K562 (cell line): ENCODE data around the gene ZBTB47. TPM values are rescaled to one million over a fixed set of nuclear protein-coding genes. Genes with fewer than 3 reads are reported as not detected.

Source experiments
- ATF1 ChIP-seq, 2 experiments: fragments of 450-650 bp in 1 of 2; IDR thresholded peaks; 2 replicates each; pipeline ENCODE4 v1.6.1; 2016; ENCODE audit warnings: missing compliant biosample characterization in 1 of 2, missing genetic modification characterization in 1 of 2
- CREB5 ChIP-seq: fragments of 250-450 bp; sonication (Bioruptor Pico); IDR thresholded peaks from 2 replicates; pipeline ENCODE4 v1.5.0; 2020; ENCODE audit warnings: mild to moderate bottlenecking
- CREM ChIP-seq: IDR thresholded peaks from 2 replicates; pipeline ENCODE4 v1.6.1; 2014; ENCODE audit warnings: antibody characterized with exemption, low read depth
- DPF2 ChIP-seq: fragments of 450-650 bp; IDR thresholded peaks from 2 replicates; pipeline ENCODE4 v1.6.1; 2016
- EGR1 ChIP-seq: fragments of 450-650 bp; conservative IDR thresholded peaks from 2 replicates; pipeline ENCODE4 v1.6.1; 2017; ENCODE audit warnings: mild to moderate bottlenecking
- ELF1 ChIP-seq: fragments of 200-800 bp; sonication (Bioruptor generic); IDR thresholded peaks from 2 replicates; pipeline ENCODE4 v1.6.1; 2016; ENCODE audit warnings: missing genetic modification characterization, missing compliant biosample characterization
- FIP1L1 ChIP-seq: fragments of 200-400 bp; formaldehyde crosslinking; IDR thresholded peaks from 2 replicates; pipeline ENCODE4 v1.6.1; 2018; ENCODE audit warnings: mild to moderate bottlenecking, low read depth, low read length; ENCODE audit not compliant: poor library complexity, severe bottlenecking
- FOSL1 ChIP-seq: fragments of 200-800 bp; sonication (Bioruptor generic); conservative IDR thresholded peaks from 2 replicates; pipeline ENCODE4 v1.6.1; 2016; ENCODE audit warnings: missing genetic modification characterization, missing compliant biosample characterization
- GABPB1 ChIP-seq: sonication (generic); formaldehyde crosslinking; IDR thresholded peaks from 2 replicates; pipeline ENCODE4 v1.8.0; 2022; ENCODE audit warnings: mild to moderate bottlenecking, missing genetic modification reagents
- HDAC1 ChIP-seq, 2 experiments: fragments of 450-650 bp; IDR thresholded peaks; 2 replicates each; pipeline ENCODE4 v1.6.1; 2016 to 2017; ENCODE audit warnings: inconsistent platforms in 1 of 2, mild to moderate bottlenecking in 1 of 2, moderate library complexity in 1 of 2
- HDGF ChIP-seq: fragments of 450-650 bp; IDR thresholded peaks from 2 replicates; pipeline ENCODE4 v1.6.1; 2016
- HIVEP1 ChIP-seq: fragments of 250-450 bp; sonication (Bioruptor Pico); IDR thresholded peaks from 2 replicates; pipeline ENCODE4 v1.4.0; 2020; ENCODE audit warnings: mild to moderate bottlenecking
- JUND ChIP-seq, 2 experiments: IDR thresholded peaks; 2 replicates in 1 of 2; 3 replicates in 1 of 2; pipeline ENCODE4 v1.6.1; 2011; ENCODE audit warnings: borderline replicate concordance in 2 of 2, low read depth in 2 of 2, low read length in 2 of 2, improper control_type of control experiment in 1 of 2, missing biosample characterization in 1 of 2, missing genetic modification characterization in 1 of 2, missing genetic modification reagents in 1 of 2
- KLF1 ChIP-seq: fragments of 450-650 bp; IDR thresholded peaks from 2 replicates; pipeline ENCODE4 v1.6.1; 2016; ENCODE audit warnings: missing genetic modification characterization, missing compliant biosample characterization
- MAZ ChIP-seq, 2 experiments: fragments of 450-650 bp in 1 of 2; sonication (generic) in 1 of 2; formaldehyde crosslinking; IDR thresholded peaks in 1 of 2; conservative IDR thresholded peaks in 1 of 2; 2 replicates each; pipeline versions ENCODE4 v1.4.0 to v1.5.0; 2020; ENCODE audit warnings: mild to moderate bottlenecking in 1 of 2, missing genetic modification reagents in 1 of 2
- MEF2A ChIP-seq: IDR thresholded peaks from 2 replicates; pipeline ENCODE4 v1.6.1; 2011; ENCODE audit warnings: low read depth, mild to moderate bottlenecking, low read length, moderate library complexity; ENCODE audit not compliant: control insufficient read depth
- NCOA4 ChIP-seq: fragments of 450-650 bp; IDR thresholded peaks from 2 replicates; pipeline ENCODE4 v1.6.1; 2018; ENCODE audit warnings: mild to moderate bottlenecking; ENCODE audit not compliant: partially characterized antibody
- NFIC ChIP-seq: fragments of 450-650 bp; IDR thresholded peaks from 2 replicates; pipeline ENCODE4 v1.6.1; 2017; ENCODE audit warnings: mild to moderate bottlenecking, inconsistent platforms
- POLR2AphosphoS5 ChIP-seq: IDR thresholded peaks from 2 replicates; pipeline ENCODE4 v1.6.1; 2011; ENCODE audit warnings: mild to moderate bottlenecking, low read depth, low read length, moderate library complexity; ENCODE audit not compliant: control insufficient read depth, insufficient read depth
- POLR2G ChIP-seq: fragments of 200-400 bp; formaldehyde crosslinking; IDR thresholded peaks from 2 replicates; pipeline ENCODE4 v1.6.1; 2017; ENCODE audit warnings: low read depth, mild to moderate bottlenecking, antibody characterized with exemption, low read length, moderate library complexity
- SLC30A9 ChIP-seq: fragments of 250-450 bp; sonication (Bioruptor Pico); IDR thresholded peaks from 2 replicates; pipeline ENCODE4 v1.8.0; 2022; ENCODE audit warnings: mild to moderate bottlenecking, moderate library complexity
- SMARCA4 ChIP-seq: fragments of 450-650 bp; IDR thresholded peaks from 2 replicates; pipeline ENCODE4 v1.6.1; 2016
- TCF7L2 ChIP-seq: fragments of 150-350 bp; IDR thresholded peaks from 2 replicates; pipeline ENCODE4 v1.6.1; 2016; ENCODE audit warnings: low read depth, mild to moderate bottlenecking, low read length, moderate library complexity
- ZNF263 ChIP-seq: sonication (generic); formaldehyde crosslinking; IDR thresholded peaks from 2 replicates; pipeline ENCODE4 v1.8.0; 2022; ENCODE audit warnings: mild to moderate bottlenecking, missing genetic modification reagents, borderline replicate concordance
- ZNF511 ChIP-seq: sonication (generic); formaldehyde crosslinking; IDR thresholded peaks from 2 replicates; pipeline ENCODE4 v1.8.0; 2022; ENCODE audit warnings: mild to moderate bottlenecking, missing genetic modification reagents
- ZNF830 ChIP-seq: fragments of 250-450 bp; sonication (Bioruptor Pico); IDR thresholded peaks from 2 replicates; pipeline ENCODE4 v1.5.0; 2021; ENCODE audit warnings: mild to moderate bottlenecking
- polyA plus RNA-seq, 8 experiments: library from polyadenylated mRNA; depleted of rRNA in 4 of 8; stranded (reverse) in 5 of 8; unstranded in 3 of 8; fragments of >200 nt; fragmentation: Nextera tagmentation in 2 of 8; fragmentation: Illumina TruSeq in 1 of 8; extraction: Ambion mirVana in 2 of 8; extraction: Trizol in 1 of 8; gene quantifications; 2 replicates each; pipeline versions ENCODE4 v1.2.1 to v1.2.3, GENCODE V29; 2011 to 2014; ENCODE audit warnings: inconsistent platforms in 1 of 8, missing spikeins in 1 of 8
- total RNA-seq, 7 experiments: library from RNA; depleted of rRNA in 6 of 7; stranded (reverse); fragments of >200 nt in 6 of 7; fragmentation: Illumina TruSeq in 2 of 7; extraction: Trizol in 2 of 7; gene quantifications; 2 replicates each; pipeline versions ENCODE4 v1.2.1 to v1.2.3, GENCODE V29; 2011 to 2021; ENCODE audit warnings: low replicate concordance in 1 of 7

ZBTB47 gene
- total and polyA plus RNA-seq, 9 of the 15 experiments (the other 6 are each of a cell fraction or from before 2014, with no cell fraction given): 0.11 to 4.6 (median 1.7) TPM; not detected in 1

DNA sequence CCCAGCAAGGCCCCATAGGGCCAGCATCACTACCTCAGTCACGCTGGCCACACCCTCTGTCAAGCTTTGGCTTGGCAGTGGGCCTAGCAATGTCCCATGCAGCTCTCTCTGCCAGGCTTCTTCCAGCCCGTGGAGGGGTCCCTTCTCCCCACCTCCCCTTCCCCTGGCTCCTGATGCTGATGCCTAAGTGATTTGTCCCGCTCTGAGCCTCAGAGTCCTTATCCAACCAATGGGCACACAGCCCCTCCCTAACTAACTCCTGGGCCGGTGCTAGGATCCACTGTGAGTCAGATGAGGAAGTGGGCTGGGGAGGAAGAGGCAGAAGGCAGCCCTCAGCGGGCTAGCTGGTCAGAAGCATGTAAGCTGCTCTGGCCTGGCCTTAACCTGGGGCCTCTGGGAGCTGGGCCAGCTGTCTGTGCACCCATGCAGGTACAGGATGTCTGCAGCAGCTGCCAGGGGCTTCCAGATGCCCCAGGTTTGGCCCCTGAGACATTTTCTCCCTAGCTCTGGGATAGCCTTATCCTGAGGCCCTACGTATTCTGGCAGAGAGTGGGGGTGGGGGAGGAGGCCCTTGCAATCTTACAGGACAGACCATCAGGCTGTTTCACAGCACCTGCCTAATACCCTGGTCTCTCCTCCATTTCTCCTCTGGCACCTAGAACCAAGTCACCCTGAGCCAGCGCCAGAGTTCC is 740 bp upstream of the ZBTB47 start (continued):
- no peak for TF ChIP-seq FIP1L1
- TF ChIP-seq EGR1: 0 out of 2 replicates have a peak, but pooled peaks have one; percentile 5
- TF ChIP-seq TCF7L2: no peak
- no peak for TF ChIP-seq MEF2A
- TF ChIP-seq CREM: no peak; the same call in 1 of the 2 replicates
- TF ChIP-seq GABPB1 (CRISPR knock-in tag): 0 out of 2 replicates have a peak, but pooled peaks have one; percentile 29
- peak; percentile 71 for TF ChIP-seq POLR2AphosphoS5
- TF ChIP-seq HDAC1 (IDR thresholded peaks at IDR 0.05): peak in 1 of 2 experiments; percentile 48; a peak in 1 of 4 replicates
- TF ChIP-seq KLF1 (tag): 0 out of 2 replicates have a peak, but pooled peaks have one; percentile 27
- peak; percentile 79 for TF ChIP-seq HDGF
- no peak for TF ChIP-seq CREB5 (CRISPR knock-in tag)
- TF ChIP-seq ZNF830 (CRISPR knock-in tag): no peak
- TF ChIP-seq ZNF263 (CRISPR knock-in tag): 0 out of 2 replicates have a peak, but pooled peaks have one; percentile 31
- peak; percentile 71 for TF ChIP-seq POLR2G
- TF ChIP-seq FOSL1 (tag): peak; percentile 89
- TF ChIP-seq JUND (IDR thresholded peaks at IDR 0.05; ENCODE audit: borderline replicate concordance, low read depth, low read length): peak; percentile 86
- peak; percentile 75; the same call in 2 of the 3 replicates for TF ChIP-seq JUND (tag; IDR thresholded peaks at IDR 0.05; ENCODE audit: borderline replicate concordance, low read depth, low read length)
- peak; percentile 79 for TF ChIP-seq ELF1 (tag)
- no peak for TF ChIP-seq SLC30A9 (CRISPR knock-in tag)
- no peak for TF ChIP-seq ATF1 (CRISPR knock-in tag; IDR thresholded peaks at IDR 0.05)
- TF ChIP-seq ATF1 (tag; IDR thresholded peaks at IDR 0.05): peak; percentile 39; the same call in 1 of the 2 replicates
- TF ChIP-seq SMARCA4: peak; percentile 69; the same call in 1 of the 2 replicates
- peak; percentile 43 for TF ChIP-seq NFIC
- no peak for TF ChIP-seq NCOA4
- TF ChIP-seq ZNF511 (CRISPR knock-in tag): 0 out of 2 replicates have a peak, but pooled peaks have one; percentile 18
- peak; percentile 69; the same call in 1 of the 2 replicates for TF ChIP-seq DPF2
- 0 out of 2 replicates have a peak, but pooled peaks have one; percentile 34 for TF ChIP-seq HIVEP1
- peak in 1 of 2 experiments; percentile 68; a peak in 3 of 4 replicates for TF ChIP-seq MAZ (CRISPR knock-in tag; conservative IDR thresholded peaks at IDR 0.05 in 1 of 2, IDR thresholded peaks at IDR 0.05 in 1 of 2)
